HG02759 (cell line): ENCODE measurements around the gene SLIT3.

Source experiments
- ATAC-seq: cut with Tn5 transposase; IDR thresholded peaks from one replicate; pipeline ENCODE4 v1.9.1; 2021; ENCODE audit warnings: mild to moderate bottlenecking, moderate library complexity; ENCODE audit not compliant: unreplicated experiment

SLIT3 gene

DNA sequence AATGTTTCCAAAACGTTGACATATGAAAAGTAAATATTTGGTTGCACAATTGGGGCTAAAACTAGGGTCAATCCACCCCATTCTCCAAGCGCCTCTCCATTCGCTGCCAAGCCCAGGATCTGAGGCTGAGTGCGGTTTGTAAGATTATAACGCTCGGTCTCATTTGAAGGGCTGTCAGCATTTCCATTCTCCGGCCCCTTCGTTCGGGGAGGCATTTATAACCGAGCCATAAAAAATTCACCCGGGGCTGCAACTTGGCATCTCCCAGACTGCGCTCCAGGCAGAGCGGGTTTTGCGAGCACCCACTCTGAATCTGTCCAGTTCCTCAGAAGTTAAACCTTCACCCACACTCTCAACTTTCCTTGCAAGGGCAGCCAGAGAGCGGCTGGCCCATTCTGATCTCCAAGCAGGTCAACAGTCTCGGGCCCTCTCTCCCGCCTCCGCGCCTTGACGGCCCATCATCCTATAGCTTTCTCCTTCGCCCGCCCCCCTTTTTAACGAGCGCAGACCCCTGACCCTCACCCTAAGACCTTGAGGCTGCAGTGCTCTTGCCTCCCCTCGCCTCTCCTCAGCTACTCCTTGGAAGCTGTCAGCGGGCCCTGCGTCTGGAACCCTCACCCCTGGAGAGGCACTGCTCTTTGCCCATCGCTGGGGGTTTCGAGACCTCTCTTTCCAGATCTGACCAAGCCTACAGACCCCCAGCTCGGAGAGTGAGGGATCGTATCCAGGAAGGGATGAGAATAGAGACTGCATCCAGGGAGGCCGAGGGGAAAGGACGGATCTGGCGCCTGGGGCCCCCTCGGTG lies 1.1 kb downstream of the SLIT3 start:
- no peak for ATAC-seq

DNA sequence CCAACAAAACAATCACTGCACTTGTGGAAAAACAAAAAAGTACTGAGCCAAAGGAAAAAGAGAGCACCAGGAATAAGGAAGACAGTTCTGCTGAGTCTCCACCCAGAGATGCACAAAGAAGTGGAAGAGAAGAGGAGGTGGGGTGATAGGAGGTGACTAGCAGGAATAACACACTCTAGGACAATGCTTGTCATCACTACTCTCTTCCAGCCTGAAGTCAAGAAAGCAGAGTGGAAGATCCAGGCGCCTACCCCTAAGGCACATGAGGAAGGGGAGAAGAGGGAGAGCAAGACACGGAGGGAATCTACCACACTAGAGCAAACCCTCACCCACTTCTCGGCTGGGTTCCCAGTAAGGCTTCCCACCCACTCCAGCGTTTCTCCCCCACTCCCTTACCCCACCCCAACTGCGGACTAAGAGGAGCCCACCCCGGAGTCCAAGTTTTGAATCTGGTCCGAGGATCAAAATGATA lies 1.7 kb downstream of the SLIT3 start:
- no peak for ATAC-seq

DNA sequence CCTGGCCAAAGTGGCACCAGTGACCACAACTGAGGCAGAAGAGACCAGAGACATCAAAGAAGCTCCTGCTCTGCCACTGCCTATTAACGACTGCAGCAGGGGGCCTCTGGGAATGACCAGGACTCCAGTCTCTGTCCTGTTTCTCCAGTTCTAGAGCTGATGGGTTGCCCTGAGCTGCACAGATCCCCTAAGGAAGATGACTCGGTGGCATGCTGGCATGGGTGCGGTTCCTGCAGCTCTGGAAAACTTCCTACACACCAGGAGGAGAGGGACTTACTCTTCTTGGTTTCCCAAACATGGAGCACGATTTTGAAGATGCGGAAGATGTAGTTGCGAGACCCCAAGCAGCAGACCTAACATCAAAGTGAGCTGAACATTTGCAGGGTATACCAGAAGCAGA lies 2.7 kb downstream of the SLIT3 start:
- ATAC-seq = no peak

DNA sequence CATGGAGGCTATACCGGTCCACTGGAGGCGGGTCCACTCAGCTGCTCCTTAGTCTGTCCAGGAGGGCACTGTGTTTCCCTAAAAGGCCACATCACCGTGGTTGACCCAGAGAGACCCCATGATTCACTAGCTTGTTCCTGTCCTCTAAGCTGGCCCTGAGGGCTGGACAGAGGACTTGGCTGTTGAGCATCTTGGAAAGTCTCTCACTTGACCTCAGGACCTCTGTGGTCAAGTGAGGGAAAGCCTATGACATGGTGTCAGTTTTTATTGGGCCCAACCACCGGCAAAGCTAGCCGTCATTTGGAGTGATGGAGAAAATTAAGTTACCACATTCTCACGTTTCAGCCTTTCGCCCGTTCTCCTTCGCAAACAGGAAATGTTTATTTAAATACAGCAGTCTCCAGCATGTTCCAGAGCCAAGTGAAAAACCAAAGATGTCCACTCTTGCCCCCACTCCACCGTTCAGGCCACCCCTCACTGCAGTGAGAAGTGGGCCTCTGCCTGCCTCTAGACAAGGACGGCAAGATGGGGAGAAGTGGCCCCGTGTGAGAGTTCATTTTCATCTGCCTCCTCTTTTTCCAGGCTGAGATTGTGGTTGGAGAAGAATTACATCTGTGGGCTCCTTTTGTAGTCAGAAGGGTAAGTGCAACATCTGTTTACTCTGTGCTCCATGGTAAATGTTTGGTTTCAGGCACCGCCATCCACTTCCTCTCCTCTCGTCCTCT lies 4.4 kb downstream of the SLIT3 start:
- no peak for ATAC-seq

DNA sequence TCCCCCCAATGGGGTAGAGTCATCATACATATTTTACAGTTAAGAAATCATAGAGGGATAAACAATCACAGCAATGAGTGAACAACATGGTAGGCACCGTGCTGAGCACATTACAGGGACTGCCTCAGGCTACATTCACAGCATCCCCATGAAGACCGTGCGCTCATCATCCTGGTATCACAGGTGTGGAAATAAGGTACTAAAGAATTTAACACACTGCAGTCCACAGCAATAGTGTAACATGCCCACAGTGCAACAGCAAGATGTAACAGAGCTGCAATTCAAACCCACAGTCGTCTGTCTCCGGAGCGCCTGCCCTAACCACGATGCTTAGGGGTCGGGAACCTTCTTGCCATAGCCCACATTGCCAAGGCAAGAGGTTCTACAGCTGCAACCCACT lies 5.6 kb downstream of the SLIT3 start:
- ATAC-seq = no peak

DNA sequence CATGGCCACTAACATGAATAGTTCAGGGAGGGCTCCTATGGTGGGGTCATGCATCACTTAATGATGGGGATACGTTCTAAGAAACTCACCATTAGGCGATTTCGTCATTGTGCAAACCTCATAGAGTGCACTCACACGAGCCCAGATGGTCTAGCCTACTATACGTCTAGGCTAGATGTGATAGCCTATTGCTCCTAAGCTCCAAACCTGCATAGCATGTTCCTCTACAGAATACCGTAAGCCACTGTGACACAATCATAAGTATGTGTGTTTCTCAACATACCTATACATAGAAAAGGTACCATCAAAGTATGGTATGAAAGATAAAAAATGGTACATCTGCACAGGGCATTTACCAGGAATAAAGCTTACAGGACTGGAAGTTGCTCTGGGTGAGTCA lies 6.3 kb downstream of the SLIT3 start:
- ATAC-seq = no peak

DNA sequence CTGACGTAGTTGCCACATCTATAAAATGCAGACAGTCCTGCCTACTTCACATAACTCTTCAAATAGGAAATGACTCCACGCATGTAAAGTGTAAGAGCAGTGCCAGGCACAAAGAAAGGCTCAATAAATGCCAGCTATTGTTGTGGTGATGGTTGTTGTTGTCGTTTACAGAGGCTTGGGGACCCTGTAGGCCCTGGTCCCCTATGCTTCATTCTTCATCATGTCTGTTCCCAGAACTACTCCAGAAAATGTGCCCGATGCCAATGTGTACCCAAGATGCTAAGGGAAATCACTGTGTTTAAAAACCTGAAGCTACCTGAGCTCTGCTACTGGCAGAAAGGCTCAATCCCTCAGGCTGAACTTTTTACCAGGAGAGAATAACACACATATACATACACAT lies 9.1 kb downstream of the SLIT3 start:
- ATAC-seq = no peak

DNA sequence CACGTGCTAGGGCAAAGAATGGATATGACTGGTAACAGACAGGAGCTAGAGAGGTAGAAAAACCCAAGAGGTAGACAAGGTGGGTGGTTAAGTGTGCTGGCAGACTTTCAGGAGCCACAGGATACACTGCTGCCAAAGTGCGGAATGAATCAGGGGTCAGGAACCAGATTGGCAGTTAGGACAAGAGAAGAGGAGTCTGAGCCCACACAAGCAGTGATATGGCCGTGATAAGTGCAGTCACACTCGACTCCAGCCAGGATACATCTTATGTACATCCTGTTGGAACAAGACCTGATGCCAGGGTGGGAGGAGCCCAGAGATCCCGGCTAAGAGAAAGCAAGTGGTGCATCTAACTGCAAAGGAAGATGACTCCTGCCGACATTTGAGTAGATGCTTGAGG lies 10.0 kb downstream of the SLIT3 start:
- ATAC-seq = no peak

DNA sequence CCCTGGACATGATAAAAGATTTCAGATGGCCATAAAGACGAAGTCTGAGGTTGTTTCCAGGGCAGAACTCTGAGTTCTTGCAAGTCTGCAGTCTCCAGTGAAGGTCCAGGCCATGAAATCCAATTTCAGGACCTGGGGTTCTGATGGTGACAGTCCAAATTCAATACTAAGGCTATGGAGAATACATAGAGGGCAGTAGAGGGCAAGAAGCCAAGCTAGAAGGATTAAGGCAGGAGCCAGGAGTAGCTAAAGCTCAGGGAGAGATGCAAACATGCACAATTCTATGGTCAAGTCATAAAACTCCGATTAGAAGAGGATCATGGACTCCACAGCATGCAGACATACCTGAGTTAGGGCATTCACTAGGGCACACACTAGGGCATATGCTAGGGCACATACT lies 11.4 kb downstream of the SLIT3 start:
- ATAC-seq = no peak

DNA sequence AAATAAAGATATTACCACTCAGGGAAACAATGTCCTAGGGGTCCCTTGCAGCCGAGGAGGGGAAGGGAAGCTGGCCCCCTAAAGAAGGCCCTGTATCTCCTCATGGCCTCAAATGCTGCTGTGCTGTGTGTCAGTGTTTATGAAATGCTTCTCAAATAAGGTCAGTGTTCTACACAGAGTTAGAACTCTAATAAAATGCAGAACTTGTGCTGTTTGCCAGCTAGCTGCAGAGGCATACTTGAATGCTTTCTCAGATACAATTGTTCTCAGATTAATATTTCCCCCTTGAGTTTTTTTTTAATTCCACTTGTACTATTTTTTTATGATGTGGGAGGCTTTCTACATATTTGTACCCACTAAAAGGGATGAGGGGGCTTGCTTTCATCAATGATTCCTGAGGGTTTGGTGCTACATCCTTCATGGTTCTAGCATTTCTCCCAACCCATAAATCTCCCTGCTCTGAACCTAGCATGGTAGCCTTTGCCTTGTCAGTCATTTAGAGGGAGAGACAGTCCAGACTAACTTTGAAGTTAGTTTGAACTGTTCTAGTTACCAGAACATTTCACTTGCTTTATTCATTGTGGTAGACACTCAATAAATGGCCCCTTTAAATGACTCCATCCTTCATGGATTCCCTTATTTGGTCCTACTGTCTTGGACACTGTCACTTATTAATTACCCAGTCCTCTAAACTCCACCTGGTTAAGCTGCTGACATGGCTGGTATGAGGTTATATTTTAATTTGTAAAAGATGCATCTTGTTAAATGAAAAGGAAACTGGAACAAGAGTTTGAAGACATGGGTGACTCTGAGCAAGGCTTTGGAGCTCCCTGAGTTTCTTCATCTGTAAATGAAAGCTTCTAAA lies 12.6 kb downstream of the SLIT3 start:
- ATAC-seq = no peak

DNA sequence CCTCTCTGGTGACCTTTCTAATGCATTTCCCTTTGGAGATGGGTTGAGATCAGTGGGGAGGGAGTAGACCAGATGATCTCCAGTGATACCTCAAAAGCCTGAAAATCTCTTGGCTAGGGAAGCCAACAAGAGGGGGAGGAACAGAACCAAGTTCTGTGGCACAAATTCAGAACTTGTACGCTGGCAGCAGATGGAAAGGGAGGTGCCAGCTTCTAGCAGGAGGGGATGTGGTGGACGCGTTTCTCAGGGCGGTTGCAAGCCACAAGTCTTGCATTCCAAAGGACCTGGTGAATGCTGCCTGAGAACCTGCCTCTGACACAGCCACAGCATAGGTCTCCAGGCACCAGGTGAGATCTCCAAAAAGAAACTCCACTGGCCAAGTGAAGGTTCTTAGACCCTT lies 13.4 kb downstream of the SLIT3 start:
- no peak for ATAC-seq

DNA sequence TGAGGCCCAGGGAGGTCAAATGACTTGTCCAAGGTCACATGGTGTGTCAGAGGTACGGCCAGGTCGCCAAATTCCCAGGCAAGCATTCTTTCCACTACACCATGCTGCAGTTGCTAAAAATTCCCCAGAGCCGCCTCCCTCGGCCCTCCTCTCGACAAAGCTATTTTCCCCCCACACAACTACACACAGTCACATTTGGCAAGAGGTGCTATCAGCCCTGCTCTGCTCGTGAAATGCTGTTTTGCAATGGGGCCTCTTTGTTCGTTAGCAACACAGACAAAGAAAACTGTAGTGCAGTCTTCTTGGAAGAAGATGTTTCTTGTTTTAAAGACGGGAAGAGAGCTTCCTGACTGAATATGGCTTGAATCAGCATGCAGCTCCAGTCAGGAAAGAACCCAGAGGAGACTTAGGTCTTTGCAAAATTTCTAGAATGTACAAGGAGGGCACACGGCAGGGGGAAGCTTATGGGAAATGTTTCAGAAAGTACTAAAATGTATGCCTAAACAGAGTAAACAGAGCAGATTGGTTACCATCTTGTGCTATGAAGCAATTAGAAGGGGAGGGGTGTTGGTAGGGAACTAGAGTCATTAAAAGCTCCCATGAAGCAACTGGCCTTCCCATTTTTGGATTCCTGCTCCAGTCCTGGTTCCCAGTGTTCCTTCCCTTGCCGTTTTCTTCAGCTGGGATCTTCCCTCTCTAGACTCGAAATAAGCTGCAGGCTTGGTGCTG lies 14.2 kb downstream of the SLIT3 start:
- no peak for ATAC-seq

DNA sequence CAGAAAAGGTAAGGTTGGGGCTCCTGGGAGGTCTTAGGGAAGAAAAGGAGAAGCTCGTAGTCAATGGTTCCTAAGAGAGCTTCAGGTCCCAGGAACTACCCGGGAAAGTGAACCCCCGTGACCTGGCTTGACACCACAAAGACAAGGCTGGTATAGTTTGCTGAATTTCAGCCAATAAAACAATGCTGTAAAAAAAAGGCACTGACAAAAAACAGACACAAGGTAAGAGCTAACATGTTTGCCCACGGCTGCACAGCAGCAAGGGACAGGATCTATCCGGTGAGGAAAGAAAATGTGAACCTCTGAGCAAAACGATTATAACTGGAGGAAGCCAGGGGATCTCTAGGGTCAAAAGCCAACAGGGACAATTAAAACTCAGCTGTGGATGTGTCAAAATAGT lies 17.1 kb downstream of the SLIT3 start:
- no peak for ATAC-seq

DNA sequence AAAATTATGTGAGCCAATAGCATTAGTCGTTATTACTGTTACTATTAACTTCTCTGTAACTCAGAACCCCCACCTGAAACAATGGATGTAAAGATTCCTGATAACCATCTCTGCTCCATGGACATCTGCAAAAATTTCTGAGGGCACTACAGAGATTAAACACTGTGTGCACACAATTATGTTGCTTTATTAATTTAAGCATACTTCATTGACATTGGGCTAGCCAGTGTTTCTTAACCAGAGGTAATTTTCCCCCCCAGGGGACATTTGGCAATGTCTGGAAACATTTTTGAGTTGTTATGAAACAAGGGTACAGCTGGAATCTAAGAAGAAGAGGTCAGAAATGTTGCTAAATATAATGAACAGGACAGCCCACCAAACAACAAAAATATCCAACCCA lies 19.3 kb downstream of the SLIT3 start:
- no peak for ATAC-seq

DNA sequence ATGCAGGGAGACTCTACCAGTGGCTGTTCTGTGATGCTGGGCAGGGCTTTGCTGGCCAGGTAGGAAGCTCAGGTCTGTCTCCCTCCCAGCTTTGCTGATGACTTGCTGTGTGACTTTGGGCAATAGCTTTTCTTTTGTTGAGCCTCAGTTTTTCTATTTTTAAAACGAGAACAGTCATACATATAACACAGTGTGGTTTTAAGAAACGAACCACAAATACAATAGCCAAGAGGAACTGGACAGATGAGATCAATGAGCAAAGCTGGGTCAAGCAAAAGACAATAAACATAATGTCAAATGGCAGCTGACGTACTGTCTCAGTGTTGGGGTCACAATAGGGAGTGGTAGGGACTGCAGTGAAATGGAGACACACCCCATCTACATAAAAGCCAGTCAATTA lies 20.2 kb downstream of the SLIT3 start:
- ATAC-seq = no peak

DNA sequence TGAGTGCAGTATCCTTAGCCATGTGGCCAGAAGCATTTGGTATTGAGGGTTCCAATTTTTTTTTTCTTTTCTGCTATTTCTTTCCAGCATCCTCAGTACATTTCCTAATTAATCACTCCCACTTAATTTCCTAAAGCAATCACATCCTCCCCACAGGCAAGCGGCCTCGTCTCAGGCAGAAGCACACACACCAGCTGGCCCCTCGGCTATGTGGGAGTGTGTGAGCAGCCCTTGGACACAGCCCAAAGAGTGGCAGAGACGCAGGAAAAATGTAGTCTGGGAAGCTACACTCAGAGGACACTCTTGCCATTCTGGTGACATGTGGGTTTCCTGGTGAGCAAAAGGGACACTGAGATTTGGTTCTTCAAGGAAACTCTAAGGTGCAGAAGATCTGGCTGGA lies 20.7 kb downstream of the SLIT3 start:
- no peak for ATAC-seq

DNA sequence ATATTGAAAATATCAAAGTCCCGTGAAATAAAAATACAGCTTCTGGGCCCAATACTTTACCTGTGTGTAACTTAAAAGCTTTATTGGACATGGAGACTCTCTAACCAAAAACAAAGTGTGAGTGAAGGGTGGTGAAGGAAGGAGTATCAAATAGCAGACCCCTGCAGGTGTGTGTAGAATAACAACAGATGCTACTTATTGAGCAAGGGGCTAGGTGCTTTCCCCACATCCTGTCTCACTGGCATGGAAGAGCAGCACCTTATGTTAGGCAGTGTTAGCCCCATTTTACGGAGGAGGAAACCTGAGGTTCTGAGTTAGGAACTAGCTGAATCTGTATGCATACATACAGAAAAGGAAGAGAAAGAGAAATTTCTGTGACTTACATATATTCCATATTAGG lies 21.8 kb downstream of the SLIT3 start:
- no peak for ATAC-seq

DNA sequence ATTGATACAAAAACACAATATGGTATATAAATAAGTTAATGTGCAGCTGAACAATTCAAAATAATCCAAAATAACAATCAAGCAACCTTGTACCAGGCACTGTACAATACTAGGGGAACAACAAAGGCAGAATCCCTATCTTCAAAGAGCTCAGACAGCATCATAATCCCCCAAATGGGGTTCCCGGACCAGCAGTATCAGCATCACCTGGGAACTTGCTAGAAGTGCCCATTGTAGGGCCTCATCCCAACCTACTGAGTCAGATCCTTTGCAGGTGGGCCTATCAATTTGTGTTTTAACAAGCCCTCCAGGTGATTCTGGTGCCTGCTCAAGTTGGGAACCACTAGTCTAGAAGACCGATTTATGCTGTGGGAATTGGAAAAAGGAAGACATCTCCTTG lies 27.1 kb downstream of the SLIT3 start:
- no peak for ATAC-seq

DNA sequence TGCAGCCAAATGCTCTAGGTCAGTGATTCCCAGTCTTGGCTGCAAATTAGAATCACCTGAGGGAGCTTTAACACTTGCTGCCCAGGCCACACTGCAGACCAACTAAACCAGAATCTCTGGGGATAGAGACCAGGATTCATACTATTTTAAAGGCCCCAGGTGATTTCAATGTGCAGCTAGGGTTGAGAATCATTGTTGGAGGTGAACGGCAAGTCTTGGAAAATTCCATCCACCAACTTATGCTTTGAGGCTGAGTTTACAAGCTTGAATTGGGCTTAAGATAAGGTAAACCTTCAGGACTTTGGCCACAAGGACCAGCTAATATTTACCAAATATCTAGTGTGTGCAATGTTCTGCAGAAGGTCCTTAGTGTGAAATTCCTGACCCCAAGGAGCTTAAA lies 27.5 kb downstream of the SLIT3 start:
- ATAC-seq = no peak

DNA sequence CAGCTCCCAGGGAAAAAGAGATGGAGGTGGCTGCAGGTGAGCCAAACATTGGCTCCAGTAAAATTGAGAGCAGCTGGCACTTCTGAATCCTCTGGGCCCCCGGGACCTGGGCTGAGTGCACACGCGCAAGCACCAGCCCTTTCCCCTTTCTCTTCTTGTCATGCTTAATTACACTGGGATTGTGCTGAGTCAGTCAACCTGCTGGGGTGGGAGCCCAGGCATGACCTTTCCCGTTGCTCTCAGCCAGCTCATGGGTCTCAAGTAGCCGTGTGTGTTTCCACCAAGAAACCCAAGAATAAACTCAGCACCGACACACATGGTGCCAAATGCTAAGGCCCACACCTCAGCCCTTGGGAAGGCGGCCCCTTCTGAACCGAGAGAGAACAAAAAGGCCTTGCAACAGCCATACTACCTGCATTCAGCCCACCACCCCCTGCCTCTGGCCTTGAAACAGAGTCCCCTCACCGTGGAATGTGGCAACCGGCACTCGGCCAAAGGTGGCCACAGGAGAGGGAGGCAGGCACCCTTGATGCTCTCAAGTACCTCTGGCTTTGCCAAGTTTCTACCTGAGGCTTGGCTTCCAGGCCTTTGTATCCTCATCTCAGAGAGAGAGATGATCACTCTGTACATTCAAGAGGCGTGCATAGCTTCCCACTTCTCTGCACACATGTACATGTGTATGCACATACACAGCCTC lies 28.1 kb downstream of the SLIT3 start:
- no peak for ATAC-seq
